Posterior cingulate gyrus (tissue), 11 donors: Measurements from ENCODE around the gene CPED1.
"Not testable (repeated sequence)": the region's sequence is repeated elsewhere in the genome, so short reads cannot be mapped to it uniquely, and the experiment has no call there.

Experiments used
- DNase-seq, 10 donors: peaks; one replicate each; pipeline versions ENCODE4 v3.0.0 to v3.0.0-alpha.2; 2020 to 2021; ENCODE audit warnings: mixed read lengths in 3 of 10
- intact Hi-C: fragments of 100-400 bp; cut with DNase I; formaldehyde crosslinking; loops from one replicate; pipeline ENCODE4 v1.15.1; 2023

CPED1 gene

GRCh38 chr7:121289930-121290329 is 301.4 kb downstream of the CPED1 start:
- DNase-seq, intact Hi-C loops: not testable (repeated sequence)

- intact Hi-C loops = no loop called here
- DNase-seq = no peak
Measured at GRCh38 chr7:121294448-121294992, 306.0 kb downstream of the CPED1 start.

- DNase-seq = no peak
- intact Hi-C loops = no loop called here
Measured at GRCh38 chr7:121297843-121298242, 309.3 kb downstream of the CPED1 start.

GRCh38 chr7:121298831-121299239 is 310.3 kb downstream of the CPED1 start:
- DNase-seq = no peak
- intact Hi-C loops = no loop called here

- DNase-seq = no peak
- intact Hi-C loops = no loop called here
Measured at GRCh38 chr7:121300685-121301420, 312.3 kb downstream of the CPED1 start.

- intact Hi-C loops = no loop called here
- DNase-seq = no peak
Measured at GRCh38 chr7:121301446-121302213, 313.1 kb downstream of the CPED1 start.

- DNase-seq = no peak
Measured at GRCh38 chr7:121302214-121302745, 313.8 kb downstream of the CPED1 start.

GRCh38 chr7:121303422-121304101 is 315.1 kb downstream of the CPED1 start:
- intact Hi-C loops = no loop called here
- DNase-seq = no peak

More at GRCh38 chr7:121302214-121302745, 313.8 kb downstream of the CPED1 start:
- intact Hi-C loops = no loop called here

GRCh38 chr7:121304102-121304658 is 315.7 kb downstream of the CPED1 start:
- intact Hi-C loops = no loop called here
- no peak for DNase-seq

- intact Hi-C loops = no loop called here
Measured at GRCh38 chr7:121305109-121305508, 316.6 kb downstream of the CPED1 start.

GRCh38 chr7:121306565-121306964 is 318.1 kb downstream of the CPED1 start:
- intact Hi-C loops = no loop called here
- DNase-seq = no peak

More at GRCh38 chr7:121305109-121305508, 316.6 kb downstream of the CPED1 start:
- no peak for DNase-seq

GRCh38 chr7:121307021-121307574 is 318.6 kb downstream of the CPED1 start:
- intact Hi-C loops = no loop called here
- DNase-seq = no peak

- intact Hi-C loops = no loop called here
- DNase-seq = no peak
Measured at GRCh38 chr7:121313220-121313792, 324.8 kb downstream of the CPED1 start.

- no peak for DNase-seq
- intact Hi-C loops = no loop called here
Measured at GRCh38 chr7:121313793-121314676, 325.5 kb downstream of the CPED1 start.

GRCh38 chr7:121315170-121315569 is 326.7 kb downstream of the CPED1 start:
- intact Hi-C loops, DNase-seq: not testable (repeated sequence)

- DNase-seq = no peak
- intact Hi-C loops = no loop called here
Measured at GRCh38 chr7:121322460-121322859, 333.9 kb downstream of the CPED1 start.

GRCh38 chr7:121323515-121324302 is 335.2 kb downstream of the CPED1 start:
- no peak for DNase-seq
- intact Hi-C loops = no loop called here

- no peak for DNase-seq
Measured at GRCh38 chr7:121327671-121328070, 339.2 kb downstream of the CPED1 start.

More at GRCh38 chr7:121327671-121328070, 339.2 kb downstream of the CPED1 start:
- intact Hi-C loops = no loop called here
